Cardiac muscle cell (in vitro differentiated cells and primary cell): ENCODE measurements around the gene DLG2. TPM values are rescaled to one million over a fixed set of nuclear protein-coding genes. Genes with fewer than 3 reads are reported as not detected.

Experiments used
- DNase-seq, 2 donors: peaks; one replicate each; pipeline versions ENCODE4 v3.0.0 to v3.0.0-alpha.2; 2010 to 2017; ENCODE audit warnings: low read depth in 1 of 2, low spot score in 1 of 2
- H3K27ac ChIP-seq: fragments of 200-600 bp; sonication (generic); 2 replicates; pipeline ENCODE4 v1.5.1; 2016
- H3K27me3 ChIP-seq: fragments of 200-600 bp; sonication (generic); 2 replicates; pipeline ENCODE4 v1.6.0; 2016; ENCODE audit warnings: control low read depth
- H3K36me3 ChIP-seq: fragments of 200-600 bp; sonication (generic); 2 replicates; pipeline ENCODE4 v1.5.1; 2016; ENCODE audit warnings: control low read depth
- H3K4me1 ChIP-seq: fragments of 200-600 bp; sonication (generic); 2 replicates; pipeline ENCODE4 v1.8.1; 2017; ENCODE audit warnings: low read depth, mild to moderate bottlenecking, mixed run types
- H3K4me3 ChIP-seq: fragments of 200-600 bp; sonication (generic); 2 replicates; pipeline ENCODE4 v1.5.1; 2016; ENCODE audit warnings: mild to moderate bottlenecking
- H3K9me3 ChIP-seq: fragments of 200-600 bp; sonication (generic); 2 replicates; pipeline ENCODE4 v1.5.1; 2017; ENCODE audit warnings: low read depth, mild to moderate bottlenecking, control low read depth
- polyA plus RNA-seq: library from polyadenylated mRNA; unstranded; fragments of >200 nt; fragmentation: Nextera tagmentation; extraction: Ambion mirVana; gene quantifications from 2 replicates; pipeline ENCODE4 v1.2.1, GENCODE V29; 2016
- total RNA-seq: library from RNA; depleted of rRNA; stranded (reverse); fragments of >200 nt; gene quantifications from 2 replicates; pipeline ENCODE4 v1.2.3, GENCODE V29; 2016
- TF ChIP-seq, protein P1 (sequence below): IDR thresholded peaks from 2 replicates; pipeline ENCODE4 v1.5.1; 2012; ENCODE audit warnings: low read depth, mild to moderate bottlenecking, low read length

DLG2 gene
- total and polyA plus RNA-seq, 2 experiments from 2014 or later: 3.5 to 15.9 TPM

GRCh38 chr11:84193706-84194105 is 1433.4 kb downstream of the DLG2 start:
- DNase-seq: no peak
- H3K9me3 ChIP-seq: no peaks in the 10 kb centered on the region
- no peak overlapping the region for H3K4me3 ChIP-seq
- H3K4me1 ChIP-seq: no peaks in the 10 kb centered on the region
- H3K36me3 ChIP-seq: no peaks in the 10 kb centered on the region
- H3K27me3 ChIP-seq: no peaks in the 10 kb centered on the region
- H3K27ac ChIP-seq: no peak overlapping the region
- TF ChIP-seq, protein P1, sequence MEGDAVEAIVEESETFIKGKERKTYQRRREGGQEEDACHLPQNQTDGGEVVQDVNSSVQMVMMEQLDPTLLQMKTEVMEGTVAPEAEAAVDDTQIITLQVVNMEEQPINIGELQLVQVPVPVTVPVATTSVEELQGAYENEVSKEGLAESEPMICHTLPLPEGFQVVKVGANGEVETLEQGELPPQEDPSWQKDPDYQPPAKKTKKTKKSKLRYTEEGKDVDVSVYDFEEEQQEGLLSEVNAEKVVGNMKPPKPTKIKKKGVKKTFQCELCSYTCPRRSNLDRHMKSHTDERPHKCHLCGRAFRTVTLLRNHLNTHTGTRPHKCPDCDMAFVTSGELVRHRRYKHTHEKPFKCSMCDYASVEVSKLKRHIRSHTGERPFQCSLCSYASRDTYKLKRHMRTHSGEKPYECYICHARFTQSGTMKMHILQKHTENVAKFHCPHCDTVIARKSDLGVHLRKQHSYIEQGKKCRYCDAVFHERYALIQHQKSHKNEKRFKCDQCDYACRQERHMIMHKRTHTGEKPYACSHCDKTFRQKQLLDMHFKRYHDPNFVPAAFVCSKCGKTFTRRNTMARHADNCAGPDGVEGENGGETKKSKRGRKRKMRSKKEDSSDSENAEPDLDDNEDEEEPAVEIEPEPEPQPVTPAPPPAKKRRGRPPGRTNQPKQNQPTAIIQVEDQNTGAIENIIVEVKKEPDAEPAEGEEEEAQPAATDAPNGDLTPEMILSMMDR: no peak

- H3K27ac ChIP-seq: no peak overlapping the region
- no peaks in the 10 kb centered on the region for H3K27me3 ChIP-seq
- TF ChIP-seq, protein P1: no peak
- H3K36me3 ChIP-seq: no peaks in the 10 kb centered on the region
- DNase-seq: no peak
- no peaks in the 10 kb centered on the region for H3K9me3 ChIP-seq
- no peaks in the 10 kb centered on the region for H3K4me1 ChIP-seq
- H3K4me3 ChIP-seq: no peak overlapping the region
Observed at GRCh38 chr11:84188521-84188920, 1438.6 kb downstream of the DLG2 start.

DNA sequence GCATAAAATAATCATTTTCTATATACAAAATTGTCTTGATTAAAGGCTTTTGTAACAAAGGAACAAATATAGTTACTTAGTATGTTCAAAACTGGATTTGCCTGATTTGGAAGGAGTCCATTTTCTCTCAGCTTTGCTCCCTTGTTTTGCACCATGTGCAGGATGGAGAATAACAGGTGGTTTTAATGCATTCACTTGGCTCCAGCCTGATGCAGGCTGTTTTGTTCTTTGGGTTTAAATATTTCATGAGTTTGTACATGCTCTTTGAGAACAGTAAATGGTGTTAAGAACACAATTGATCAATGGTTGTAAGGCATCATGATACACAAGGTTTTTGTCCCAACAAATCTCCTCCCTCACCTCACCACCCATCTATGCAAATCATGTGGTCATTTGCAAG is 1454.1 kb downstream of the DLG2 start:
- H3K9me3 ChIP-seq: no peaks in the 10 kb centered on the region
- no peak overlapping the region for H3K4me3 ChIP-seq
- TF ChIP-seq, protein P1: no peak
- DNase-seq: no peak
- H3K27me3 ChIP-seq: no peaks in the 10 kb centered on the region
- H3K4me1 ChIP-seq: no peaks in the 10 kb centered on the region
- H3K27ac ChIP-seq: no peak overlapping the region
- H3K36me3 ChIP-seq: no peaks in the 10 kb centered on the region

- no peak overlapping the region for H3K27ac ChIP-seq
- H3K4me1 ChIP-seq: no peaks in the 10 kb centered on the region
- H3K9me3 ChIP-seq: no peaks in the 10 kb centered on the region
- TF ChIP-seq, protein P1: no peak
- no peak for DNase-seq
- no peaks in the 10 kb centered on the region for H3K27me3 ChIP-seq
- no peaks in the 10 kb centered on the region for H3K36me3 ChIP-seq
- no peak overlapping the region for H3K4me3 ChIP-seq
Observed at GRCh38 chr11:84165139-84165538, 1462.0 kb downstream of the DLG2 start.

DNA sequence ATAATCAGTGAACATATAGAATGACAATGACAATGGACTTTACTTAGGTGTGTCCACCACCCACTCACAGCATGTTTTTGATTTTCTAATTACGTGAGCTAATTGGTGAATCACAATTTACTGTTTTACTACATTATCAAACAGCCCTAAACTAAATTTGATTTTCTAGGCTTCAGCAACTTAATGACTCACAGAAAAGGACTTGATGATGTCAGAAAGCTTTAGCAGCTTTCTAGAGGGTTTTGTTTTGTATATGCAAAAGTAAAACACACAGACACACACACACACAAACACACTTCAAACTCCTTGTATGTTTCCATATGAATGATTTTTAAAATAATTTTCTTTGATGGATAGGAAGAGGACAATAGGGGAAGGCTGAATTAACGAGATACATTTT is 1462.4 kb downstream of the DLG2 start:
- TF ChIP-seq, protein P1: no peak
- Histone ChIP-seq H3K4me3 (no peak overlapping the region), H3K27ac (no peak overlapping the region), H3K36me3 (no peaks in the 10 kb centered on the region), H3K27me3 (no peaks in the 10 kb centered on the region), H3K4me1 (no peaks in the 10 kb centered on the region), H3K9me3 (no peaks in the 10 kb centered on the region)
- no peak for DNase-seq

DNA sequence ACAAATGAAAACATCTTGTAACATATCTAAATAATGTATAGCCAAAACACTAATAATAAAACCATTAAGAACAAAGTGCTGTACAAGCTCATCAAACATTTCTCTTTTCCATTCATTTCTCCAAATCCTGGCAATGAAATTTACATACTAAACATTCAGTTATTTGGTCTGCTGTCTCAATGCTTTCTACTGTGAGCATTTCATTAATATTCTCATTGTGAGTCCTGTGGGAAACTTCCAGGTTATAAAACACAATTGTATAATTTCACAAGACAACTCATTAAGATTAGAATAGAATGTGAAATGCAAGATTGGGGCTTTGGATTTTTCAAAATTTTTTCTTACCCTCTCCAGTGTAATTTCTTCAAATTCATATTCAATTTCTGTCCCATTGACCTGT is 1464.0 kb downstream of the DLG2 start:
- Histone ChIP-seq H3K36me3 (no peaks in the 10 kb centered on the region), H3K4me3 (no peak overlapping the region), H3K27me3 (no peaks in the 10 kb centered on the region), H3K27ac (no peak overlapping the region), H3K9me3 (no peaks in the 10 kb centered on the region), H3K4me1 (no peaks in the 10 kb centered on the region)
- TF ChIP-seq, protein P1: no peak
- no peak for DNase-seq
